Thoracic aorta (tissue), 2 donors: Measurements from ENCODE around the gene KAT6B. TPM values are rescaled to one million over a fixed set of nuclear protein-coding genes. Genes with fewer than 3 reads are reported as not detected.

Experiments
- ATAC-seq: fragments of 150-250 bp; one replicate; pipeline ENCODE4 v1.8.0; 2017; ENCODE audit warnings: low read depth; ENCODE audit not compliant: insufficient number of reproducible peaks, low FRiP score
- DNase-seq: peaks from one replicate; pipeline ENCODE4 v3.0.0-alpha.2; 2020; ENCODE audit warnings: low spot score
- H3K27ac ChIP-seq, 2 donors: fragments of 200-600 bp; sonication (generic); 1 replicate in 1 of 2; 2 replicates in 1 of 2; pipeline ENCODE4 v1.5.1; 2016; ENCODE audit warnings: mild to moderate bottlenecking in 2 of 2, moderate library complexity in 2 of 2
- H3K27me3 ChIP-seq: fragments of 200-600 bp; sonication (generic); replicated peaks from 2 replicates; pipeline ENCODE4 v1.6.0; 2016; ENCODE audit warnings: mild to moderate bottlenecking; ENCODE audit not compliant: insufficient read depth
- H3K36me3 ChIP-seq: fragments of 200-600 bp; sonication (generic); one replicate; pipeline ENCODE4 v1.5.1; 2016
- H3K4me1 ChIP-seq, 2 donors: fragments of 200-600 bp; sonication (generic); 1 replicate in 1 of 2; 2 replicates in 1 of 2; pipeline versions ENCODE4 v1.5.1 to v1.6.0; 2016; ENCODE audit warnings: low read depth in 2 of 2, mild to moderate bottlenecking in 1 of 2; ENCODE audit not compliant: control insufficient read depth in 1 of 2
- H3K4me3 ChIP-seq: fragments of 200-600 bp; sonication (generic); 2 replicates; pipeline ENCODE4 v1.5.1; 2016; ENCODE audit warnings: mild to moderate bottlenecking
- H3K9me3 ChIP-seq: fragments of 200-600 bp; sonication (generic); 2 replicates; pipeline ENCODE4 v1.5.1; 2016
- total RNA-seq, 2 donors: library from RNA; depleted of rRNA; stranded (reverse); fragments of >200 nt; gene quantifications; one replicate each; pipeline versions ENCODE4 v1.1.0 to v1.2.3, GENCODE V29; 2016
- TF ChIP-seq, protein P1 (sequence below): fragments of 200-600 bp; sonication (generic); IDR thresholded peaks from one replicate; pipeline ENCODE4 v1.5.1; 2019; ENCODE audit warnings: antibody characterized with exemption

Gene KAT6B
- total RNA-seq, 2 donors from 2014 or later = 38.4 to 46.9 TPM

DNA sequence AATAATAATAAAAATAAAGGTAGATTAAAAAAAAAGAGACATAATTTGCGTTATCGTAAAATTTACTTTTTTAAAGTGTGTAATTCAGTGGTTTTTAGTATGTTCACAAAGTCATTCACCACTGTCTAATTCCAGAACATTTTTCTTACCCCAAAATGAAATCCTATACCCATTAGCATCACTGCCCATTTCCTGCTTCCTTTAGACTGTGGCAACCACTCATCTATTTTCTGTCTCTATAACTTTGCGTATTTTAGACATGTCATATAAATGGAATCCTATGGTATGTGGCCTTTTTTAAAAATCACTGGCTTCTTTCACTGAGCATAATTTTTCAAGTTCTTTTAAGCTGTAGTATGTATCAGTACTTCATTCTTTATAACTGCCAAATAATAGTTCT is 53.6 kb downstream of the KAT6B start:
- no peaks in the 10 kb centered on the region for H3K27me3 ChIP-seq
- no peaks in the 10 kb centered on the region for H3K36me3 ChIP-seq
- ATAC-seq (no peak), DNase-seq (no peak)
- no peak overlapping the region for H3K4me3 ChIP-seq
- TF ChIP-seq, protein P1, sequence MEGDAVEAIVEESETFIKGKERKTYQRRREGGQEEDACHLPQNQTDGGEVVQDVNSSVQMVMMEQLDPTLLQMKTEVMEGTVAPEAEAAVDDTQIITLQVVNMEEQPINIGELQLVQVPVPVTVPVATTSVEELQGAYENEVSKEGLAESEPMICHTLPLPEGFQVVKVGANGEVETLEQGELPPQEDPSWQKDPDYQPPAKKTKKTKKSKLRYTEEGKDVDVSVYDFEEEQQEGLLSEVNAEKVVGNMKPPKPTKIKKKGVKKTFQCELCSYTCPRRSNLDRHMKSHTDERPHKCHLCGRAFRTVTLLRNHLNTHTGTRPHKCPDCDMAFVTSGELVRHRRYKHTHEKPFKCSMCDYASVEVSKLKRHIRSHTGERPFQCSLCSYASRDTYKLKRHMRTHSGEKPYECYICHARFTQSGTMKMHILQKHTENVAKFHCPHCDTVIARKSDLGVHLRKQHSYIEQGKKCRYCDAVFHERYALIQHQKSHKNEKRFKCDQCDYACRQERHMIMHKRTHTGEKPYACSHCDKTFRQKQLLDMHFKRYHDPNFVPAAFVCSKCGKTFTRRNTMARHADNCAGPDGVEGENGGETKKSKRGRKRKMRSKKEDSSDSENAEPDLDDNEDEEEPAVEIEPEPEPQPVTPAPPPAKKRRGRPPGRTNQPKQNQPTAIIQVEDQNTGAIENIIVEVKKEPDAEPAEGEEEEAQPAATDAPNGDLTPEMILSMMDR = no peak
- H3K27ac ChIP-seq = no peak overlapping the region
- H3K4me1 ChIP-seq = peaks cover 0 to 19% of the 10 kb centered on the region in 2 donors
- H3K9me3 ChIP-seq = no peaks in the 10 kb centered on the region

DNA sequence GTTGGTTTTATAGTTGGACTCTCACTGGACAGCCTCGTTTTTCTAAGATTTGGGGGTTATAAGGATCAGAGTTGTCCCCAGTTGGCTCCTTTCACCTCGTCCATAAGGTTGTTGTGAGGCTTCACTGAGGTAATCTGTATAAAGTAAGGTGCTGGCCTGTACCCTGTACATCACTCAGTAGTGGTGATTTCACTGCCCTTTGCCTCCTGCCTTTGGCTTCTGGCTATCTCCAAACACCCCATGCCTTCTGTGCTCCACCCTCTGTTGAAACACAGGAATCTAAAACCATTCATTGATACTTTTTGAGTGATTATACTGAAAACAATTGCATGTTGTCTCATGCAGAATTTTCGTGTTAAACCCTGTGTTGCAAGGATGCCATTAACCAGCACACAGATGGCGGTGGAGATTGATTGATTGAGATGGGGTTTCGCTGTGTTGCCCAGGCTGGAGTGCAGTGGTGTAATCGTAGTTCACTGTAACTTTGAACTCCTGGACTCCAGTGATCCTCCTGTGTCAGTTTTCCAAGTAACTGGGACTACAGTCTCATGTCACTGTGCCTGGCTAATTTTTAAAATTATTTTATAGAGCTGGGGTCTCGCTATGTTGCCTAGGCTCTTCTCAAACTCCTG is 55.0 kb downstream of the KAT6B start:
- H3K27ac ChIP-seq = no peak overlapping the region
- H3K27me3 ChIP-seq = no peaks in the 10 kb centered on the region
- H3K4me1 ChIP-seq = peaks cover 0 to 11% of the 10 kb centered on the region in 2 donors
- ATAC-seq (no peak), DNase-seq (no peak)
- H3K9me3 ChIP-seq = no peaks in the 10 kb centered on the region
- no peaks in the 10 kb centered on the region for H3K36me3 ChIP-seq
- no peak overlapping the region for H3K4me3 ChIP-seq
- TF ChIP-seq, protein P1 = no peak

DNA sequence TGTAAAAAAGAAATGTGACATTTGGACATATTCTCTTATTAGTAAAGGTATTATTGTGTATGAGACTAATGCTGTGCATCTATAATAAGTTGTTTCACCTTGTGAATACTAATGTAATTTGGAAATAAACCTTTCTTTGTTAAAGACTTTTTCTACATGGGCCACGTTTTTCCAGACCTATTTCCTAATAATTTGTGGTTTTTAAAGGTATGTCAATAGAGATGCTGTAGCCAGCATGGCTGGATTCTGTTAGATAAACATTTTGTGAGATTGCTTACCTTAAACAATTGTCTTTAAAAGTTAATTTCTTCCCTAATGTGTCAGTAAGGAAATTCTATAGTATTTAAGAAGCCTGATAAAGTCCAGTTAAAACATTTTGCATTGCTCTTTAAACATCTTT is 56.0 kb downstream of the KAT6B start:
- Histone ChIP-seq H3K4me1 (peaks cover 0 to 10% of the 10 kb centered on the region in 2 donors), H3K9me3 (no peaks in the 10 kb centered on the region), H3K27me3 (no peaks in the 10 kb centered on the region), H3K4me3 (no peak overlapping the region), H3K36me3 (no peaks in the 10 kb centered on the region), H3K27ac (no peak overlapping the region)
- no peak for ATAC-seq
- TF ChIP-seq, protein P1 = no peak
- no peak for DNase-seq

DNA sequence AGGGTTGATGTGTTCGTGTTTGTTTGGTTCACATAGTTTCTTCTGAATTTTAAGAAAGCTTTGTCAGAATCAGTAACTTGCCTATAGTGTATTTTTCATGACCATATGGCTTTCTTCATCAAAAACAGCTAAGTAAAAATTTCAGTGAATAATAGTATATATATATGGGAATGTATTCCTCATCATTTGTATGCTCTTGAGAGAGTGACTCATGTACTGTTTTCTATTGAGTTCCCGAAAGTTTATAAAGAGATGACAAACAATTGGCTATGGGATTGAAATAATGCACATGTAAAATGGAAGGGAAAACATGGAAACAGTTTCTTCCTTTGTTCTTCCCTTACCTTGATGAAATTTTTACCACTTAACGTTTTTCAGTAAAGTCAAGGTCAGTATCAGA is 56.4 kb downstream of the KAT6B start:
- H3K9me3 ChIP-seq = no peaks in the 10 kb centered on the region
- TF ChIP-seq, protein P1 = no peak
- H3K36me3 ChIP-seq = no peaks in the 10 kb centered on the region
- no peak overlapping the region for H3K4me3 ChIP-seq
- peaks cover 0 to 10% of the 10 kb centered on the region in 2 donors for H3K4me1 ChIP-seq
- H3K27me3 ChIP-seq = no peaks in the 10 kb centered on the region
- no peak for DNase-seq
- ATAC-seq = no peak
- no peak overlapping the region for H3K27ac ChIP-seq

DNA sequence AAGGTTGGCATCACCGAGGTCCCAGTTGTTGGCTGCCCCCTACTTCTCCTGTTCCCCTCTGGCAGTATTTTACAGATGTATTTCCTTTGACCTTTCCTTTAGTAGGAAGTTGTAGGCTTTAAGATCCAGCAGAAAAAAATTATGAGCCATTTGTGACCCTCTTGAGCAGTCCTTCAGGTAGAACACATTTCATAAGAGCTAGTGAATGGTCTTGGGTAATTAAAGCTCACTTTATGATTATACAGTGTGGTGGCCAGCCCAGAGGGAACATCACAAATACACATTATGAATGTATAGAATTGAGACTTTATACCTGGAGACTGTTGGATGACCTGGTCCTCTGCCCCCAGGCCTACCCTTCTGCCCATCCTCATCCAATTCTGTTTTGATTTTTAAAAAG is 57.0 kb downstream of the KAT6B start:
- ATAC-seq = no peak
- peaks cover 0 to 10% of the 10 kb centered on the region in 2 donors for H3K4me1 ChIP-seq
- H3K27ac ChIP-seq = no peak overlapping the region
- H3K9me3 ChIP-seq = no peaks in the 10 kb centered on the region
- no peaks in the 10 kb centered on the region for H3K27me3 ChIP-seq
- no peaks in the 10 kb centered on the region for H3K36me3 ChIP-seq
- no peak overlapping the region for H3K4me3 ChIP-seq
- TF ChIP-seq, protein P1 = no peak
- no peak for DNase-seq
